HepG2 (cell line): ENCODE measurements around the gene CYP2W1. TPM values are rescaled to one million over a fixed set of nuclear protein-coding genes. Genes with fewer than 3 reads are reported as not detected.

Source experiments
- CENPT ChIP-seq: sonication (generic); formaldehyde crosslinking; IDR thresholded peaks from 2 replicates; pipeline ENCODE4 v1.8.0; 2022; ENCODE audit warnings: low read depth, mild to moderate bottlenecking, moderate library complexity, missing genetic modification reagents
- FOXC1 ChIP-seq: sonication (generic); formaldehyde crosslinking; IDR thresholded peaks from 2 replicates; pipeline ENCODE4 v1.8.0; 2022; ENCODE audit warnings: mild to moderate bottlenecking, missing genetic modification reagents, borderline replicate concordance
- GATA4 ChIP-seq: sonication (generic); IDR thresholded peaks from 2 replicates; pipeline ENCODE4 v1.6.1; 2016; ENCODE audit warnings: antibody characterized with exemption, low read depth, borderline replicate concordance
- KDM3A ChIP-seq: IDR thresholded peaks from 2 replicates; pipeline ENCODE4 v1.6.1; 2018; ENCODE audit warnings: low read depth, missing compliant biosample characterization
- MAFF ChIP-seq: IDR thresholded peaks from 2 replicates; pipeline ENCODE4 v1.6.1; 2011; ENCODE audit warnings: low read depth, low read length, improper control_type of control experiment
- NR2C2 ChIP-seq: sonication (generic); formaldehyde crosslinking; IDR thresholded peaks from 2 replicates; pipeline ENCODE4 v1.4.0; 2020; ENCODE audit warnings: missing genetic modification reagents, mild to moderate bottlenecking, moderate library complexity, borderline replicate concordance
- NR3C1 ChIP-seq: sonication (generic); formaldehyde crosslinking; IDR thresholded peaks from 2 replicates; pipeline ENCODE4 v1.4.0; 2020; ENCODE audit warnings: missing genetic modification reagents
- POLR2AphosphoS5 ChIP-seq: IDR thresholded peaks from 2 replicates; pipeline ENCODE4 v1.6.1; 2012; ENCODE audit warnings: low read depth, low read length
- SMARCC2 ChIP-seq: fragments of 450-650 bp; IDR thresholded peaks from 2 replicates; pipeline ENCODE4 v1.6.1; 2017; ENCODE audit warnings: antibody characterized with exemption, mild to moderate bottlenecking
- SRSF4 ChIP-seq: fragments of 200-400 bp; formaldehyde crosslinking; IDR thresholded peaks from one replicate; pipeline ENCODE4 v1.6.1; 2018; ENCODE audit warnings: mild to moderate bottlenecking, low read depth, low read length, moderate library complexity; ENCODE audit not compliant: poor library complexity, severe bottlenecking
- TCF12 ChIP-seq, 2 experiments: fragments of 450-650 bp in 1 of 2; sonication (generic) in 1 of 2; formaldehyde crosslinking in 1 of 2; IDR thresholded peaks; 2 replicates each; pipeline versions ENCODE4 v1.6.1 to v1.8.0; 2017 to 2022; ENCODE audit warnings: antibody characterized with exemption in 1 of 2, mild to moderate bottlenecking in 1 of 2, missing genetic modification reagents in 1 of 2, moderate library complexity in 1 of 2
- ZNF205 ChIP-seq: IDR thresholded peaks from 2 replicates; pipeline ENCODE4 v1.6.1; 2018; ENCODE audit warnings: missing biosample characterization, missing genetic modification reagents
- ZNF3 ChIP-seq: IDR thresholded peaks from 2 replicates; pipeline ENCODE4 v1.7.0; 2017; ENCODE audit warnings: inconsistent platforms
- ZNF501 ChIP-seq: sonication (generic); formaldehyde crosslinking; IDR thresholded peaks from 2 replicates; pipeline ENCODE4 v1.5.1; 2020; ENCODE audit warnings: mild to moderate bottlenecking, moderate library complexity, missing genetic modification reagents
- ZNF850 ChIP-seq: sonication (generic); formaldehyde crosslinking; conservative IDR thresholded peaks from 2 replicates; pipeline ENCODE4 v1.9.0; 2021; ENCODE audit warnings: mild to moderate bottlenecking, missing genetic modification reagents
- ZSCAN12 ChIP-seq: sonication (generic); formaldehyde crosslinking; IDR thresholded peaks from 2 replicates; pipeline ENCODE4 v1.9.0; 2021; ENCODE audit warnings: mild to moderate bottlenecking, missing genetic modification reagents
- ZSCAN21 ChIP-seq: sonication (generic); formaldehyde crosslinking; IDR thresholded peaks from 2 replicates; pipeline ENCODE4 v1.8.0; 2022; ENCODE audit warnings: mild to moderate bottlenecking, missing genetic modification reagents, moderate library complexity, borderline replicate concordance
- polyA plus RNA-seq, 8 experiments: library from polyadenylated mRNA; depleted of rRNA in 3 of 8; stranded (reverse) in 7 of 8; unstranded in 1 of 8; fragments of >200 nt; fragmentation: Illumina TruSeq in 4 of 8; extraction: Trizol in 4 of 8; gene quantifications; 2 replicates each; pipeline versions ENCODE4 v1.2.1 to v1.2.3, GENCODE V29; 2011 to 2016; ENCODE audit warnings: low read depth in 4 of 8, missing spikeins in 1 of 8, mixed read lengths in 1 of 8; ENCODE audit not compliant: insufficient read depth in 1 of 8
- total RNA-seq, 5 experiments: library from RNA; depleted of rRNA; stranded (reverse); fragments of >200 nt; fragmentation: Illumina TruSeq; extraction: Trizol; gene quantifications; 2 replicates each; pipeline ENCODE4 v1.2.3, GENCODE V29; 2016; ENCODE audit warnings: low read depth in 1 of 5
- TF ChIP-seq, protein P1 (sequence below): sonication (generic); formaldehyde crosslinking; IDR thresholded peaks from 2 replicates; pipeline ENCODE4 v1.9.0; 2021; ENCODE audit warnings: mild to moderate bottlenecking, missing genetic modification reagents
- TF ChIP-seq, protein P2 (sequence below): sonication (generic); formaldehyde crosslinking; IDR thresholded peaks from 2 replicates; pipeline ENCODE4 v1.4.0; 2020; ENCODE audit warnings: mild to moderate bottlenecking, missing genetic modification reagents
- TF ChIP-seq, protein P3 (sequence below): sonication (generic); formaldehyde crosslinking; IDR thresholded peaks from 2 replicates; pipeline ENCODE4 v1.8.0; 2022; ENCODE audit warnings: mild to moderate bottlenecking, missing genetic modification reagents, borderline replicate concordance

CYP2W1 gene
- total and polyA plus RNA-seq, 2 of the 13 experiments (the other 11 are each of a cell fraction or from before 2014, with no cell fraction given): 19.5 to 31.7 TPM

DNA sequence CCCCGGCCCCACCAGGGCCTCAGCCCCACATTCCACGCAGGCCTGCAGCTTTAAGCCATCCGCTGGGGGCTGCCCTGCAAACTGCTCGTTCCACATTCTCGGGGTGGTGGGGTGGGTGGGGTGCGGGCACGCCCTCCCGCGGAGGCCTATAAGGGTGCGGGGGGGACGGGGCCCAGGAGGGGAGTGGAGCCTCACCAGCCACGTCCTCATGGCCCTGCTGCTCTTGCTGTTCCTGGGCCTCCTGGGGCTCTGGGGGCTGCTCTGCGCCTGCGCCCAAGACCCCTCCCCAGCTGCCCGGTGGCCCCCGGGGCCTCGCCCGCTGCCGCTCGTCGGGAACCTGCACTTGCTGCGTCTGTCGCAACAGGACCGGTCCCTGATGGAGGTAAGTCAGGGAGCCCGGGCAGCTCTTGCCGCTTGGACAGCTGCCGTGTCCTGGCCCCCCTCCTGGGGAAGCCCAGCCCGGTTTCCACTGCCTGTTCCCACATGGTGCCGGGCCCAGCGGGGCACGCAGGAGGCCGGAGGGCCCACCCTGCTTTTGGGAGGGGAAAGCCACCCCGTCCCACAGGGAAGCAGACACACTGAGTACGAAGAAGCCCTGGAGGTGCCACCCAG lies at the start of gene CYP2W1 (continued):
- TF ChIP-seq CENPT (CRISPR knock-in tag): no peak; the same call in 1 of the 2 replicates
- TF ChIP-seq NR3C1 (CRISPR knock-in tag): no peak
- peak; percentile 73 for TF ChIP-seq POLR2AphosphoS5
- TF ChIP-seq, protein P1, sequence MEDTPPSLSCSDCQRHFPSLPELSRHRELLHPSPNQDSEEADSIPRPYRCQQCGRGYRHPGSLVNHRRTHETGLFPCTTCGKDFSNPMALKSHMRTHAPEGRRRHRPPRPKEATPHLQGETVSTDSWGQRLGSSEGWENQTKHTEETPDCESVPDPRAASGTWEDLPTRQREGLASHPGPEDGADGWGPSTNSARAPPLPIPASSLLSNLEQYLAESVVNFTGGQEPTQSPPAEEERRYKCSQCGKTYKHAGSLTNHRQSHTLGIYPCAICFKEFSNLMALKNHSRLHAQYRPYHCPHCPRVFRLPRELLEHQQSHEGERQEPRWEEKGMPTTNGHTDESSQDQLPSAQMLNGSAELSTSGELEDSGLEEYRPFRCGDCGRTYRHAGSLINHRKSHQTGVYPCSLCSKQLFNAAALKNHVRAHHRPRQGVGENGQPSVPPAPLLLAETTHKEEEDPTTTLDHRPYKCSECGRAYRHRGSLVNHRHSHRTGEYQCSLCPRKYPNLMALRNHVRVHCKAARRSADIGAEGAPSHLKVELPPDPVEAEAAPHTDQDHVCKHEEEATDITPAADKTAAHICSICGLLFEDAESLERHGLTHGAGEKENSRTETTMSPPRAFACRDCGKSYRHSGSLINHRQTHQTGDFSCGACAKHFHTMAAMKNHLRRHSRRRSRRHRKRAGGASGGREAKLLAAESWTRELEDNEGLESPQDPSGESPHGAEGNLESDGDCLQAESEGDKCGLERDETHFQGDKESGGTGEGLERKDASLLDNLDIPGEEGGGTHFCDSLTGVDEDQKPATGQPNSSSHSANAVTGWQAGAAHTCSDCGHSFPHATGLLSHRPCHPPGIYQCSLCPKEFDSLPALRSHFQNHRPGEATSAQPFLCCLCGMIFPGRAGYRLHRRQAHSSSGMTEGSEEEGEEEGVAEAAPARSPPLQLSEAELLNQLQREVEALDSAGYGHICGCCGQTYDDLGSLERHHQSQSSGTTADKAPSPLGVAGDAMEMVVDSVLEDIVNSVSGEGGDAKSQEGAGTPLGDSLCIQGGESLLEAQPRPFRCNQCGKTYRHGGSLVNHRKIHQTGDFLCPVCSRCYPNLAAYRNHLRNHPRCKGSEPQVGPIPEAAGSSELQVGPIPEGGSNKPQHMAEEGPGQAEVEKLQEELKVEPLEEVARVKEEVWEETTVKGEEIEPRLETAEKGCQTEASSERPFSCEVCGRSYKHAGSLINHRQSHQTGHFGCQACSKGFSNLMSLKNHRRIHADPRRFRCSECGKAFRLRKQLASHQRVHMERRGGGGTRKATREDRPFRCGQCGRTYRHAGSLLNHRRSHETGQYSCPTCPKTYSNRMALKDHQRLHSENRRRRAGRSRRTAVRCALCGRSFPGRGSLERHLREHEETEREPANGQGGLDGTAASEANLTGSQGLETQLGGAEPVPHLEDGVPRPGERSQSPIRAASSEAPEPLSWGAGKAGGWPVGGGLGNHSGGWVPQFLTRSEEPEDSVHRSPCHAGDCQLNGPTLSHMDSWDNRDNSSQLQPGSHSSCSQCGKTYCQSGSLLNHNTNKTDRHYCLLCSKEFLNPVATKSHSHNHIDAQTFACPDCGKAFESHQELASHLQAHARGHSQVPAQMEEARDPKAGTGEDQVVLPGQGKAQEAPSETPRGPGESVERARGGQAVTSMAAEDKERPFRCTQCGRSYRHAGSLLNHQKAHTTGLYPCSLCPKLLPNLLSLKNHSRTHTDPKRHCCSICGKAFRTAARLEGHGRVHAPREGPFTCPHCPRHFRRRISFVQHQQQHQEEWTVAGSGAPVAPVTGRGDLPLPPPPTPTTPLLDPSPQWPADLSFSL (CRISPR knock-in tag): no peak
- no peak for TF ChIP-seq ZNF850 (CRISPR knock-in tag)
- TF ChIP-seq ZSCAN21: 0 out of 2 replicates have a peak, but pooled peaks have one; percentile 35
- TF ChIP-seq ZSCAN12 (CRISPR knock-in tag): no peak
- TF ChIP-seq ZNF3 (CRISPR knock-in tag): no peak
- no peak for TF ChIP-seq TCF12 (IDR thresholded peaks at IDR 0.05)
- TF ChIP-seq TCF12 (CRISPR knock-in tag; IDR thresholded peaks at IDR 0.05): peak; percentile 39; the same call in 1 of the 2 replicates
- TF ChIP-seq GATA4: no peak
- TF ChIP-seq NR2C2: no peak; the same call in 1 of the 2 replicates
- no peak for TF ChIP-seq SMARCC2
- TF ChIP-seq, protein P2, sequence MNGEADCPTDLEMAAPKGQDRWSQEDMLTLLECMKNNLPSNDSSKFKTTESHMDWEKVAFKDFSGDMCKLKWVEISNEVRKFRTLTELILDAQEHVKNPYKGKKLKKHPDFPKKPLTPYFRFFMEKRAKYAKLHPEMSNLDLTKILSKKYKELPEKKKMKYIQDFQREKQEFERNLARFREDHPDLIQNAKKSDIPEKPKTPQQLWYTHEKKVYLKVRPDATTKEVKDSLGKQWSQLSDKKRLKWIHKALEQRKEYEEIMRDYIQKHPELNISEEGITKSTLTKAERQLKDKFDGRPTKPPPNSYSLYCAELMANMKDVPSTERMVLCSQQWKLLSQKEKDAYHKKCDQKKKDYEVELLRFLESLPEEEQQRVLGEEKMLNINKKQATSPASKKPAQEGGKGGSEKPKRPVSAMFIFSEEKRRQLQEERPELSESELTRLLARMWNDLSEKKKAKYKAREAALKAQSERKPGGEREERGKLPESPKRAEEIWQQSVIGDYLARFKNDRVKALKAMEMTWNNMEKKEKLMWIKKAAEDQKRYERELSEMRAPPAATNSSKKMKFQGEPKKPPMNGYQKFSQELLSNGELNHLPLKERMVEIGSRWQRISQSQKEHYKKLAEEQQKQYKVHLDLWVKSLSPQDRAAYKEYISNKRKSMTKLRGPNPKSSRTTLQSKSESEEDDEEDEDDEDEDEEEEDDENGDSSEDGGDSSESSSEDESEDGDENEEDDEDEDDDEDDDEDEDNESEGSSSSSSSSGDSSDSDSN (CRISPR knock-in tag): peak; percentile 14
- peak; percentile 62; the same call in 1 of the 2 replicates for TF ChIP-seq KDM3A (CRISPR knock-in tag)
- TF ChIP-seq SRSF4: no peak
- TF ChIP-seq, protein P3, sequence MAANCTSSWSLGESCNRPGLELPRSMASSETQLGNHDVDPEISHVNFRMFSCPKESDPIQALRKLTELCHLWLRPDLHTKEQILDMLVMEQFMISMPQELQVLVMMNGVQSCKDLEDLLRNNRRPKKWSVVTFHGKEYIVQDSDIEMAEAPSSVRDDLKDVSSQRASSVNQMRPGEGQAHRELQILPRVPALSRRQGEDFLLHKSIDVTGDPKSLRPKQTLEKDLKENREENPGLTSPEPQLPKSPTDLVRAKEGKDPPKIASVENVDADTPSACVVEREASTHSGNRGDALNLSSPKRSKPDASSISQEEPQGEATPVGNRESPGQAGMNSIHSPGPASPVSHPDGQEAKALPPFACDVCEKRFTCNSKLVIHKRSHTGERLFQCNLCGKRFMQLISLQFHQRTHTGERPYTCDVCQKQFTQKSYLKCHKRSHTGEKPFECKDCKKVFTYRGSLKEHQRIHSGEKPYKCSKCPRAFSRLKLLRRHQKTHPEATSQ (CRISPR knock-in tag): no peak
- TF ChIP-seq ZNF205 (CRISPR knock-in tag): peak; percentile 66; the same call in 1 of the 2 replicates
- TF ChIP-seq ZNF501 (CRISPR knock-in tag): no peak
- no peak for TF ChIP-seq MAFF
- TF ChIP-seq FOXC1 (CRISPR knock-in tag): no peak
